Measurements from ENCODE around the gene SYT5. TPM values are rescaled to one million over a fixed set of nuclear protein-coding genes. Genes with fewer than 3 reads are reported as not detected.

The SYT5 gene
- total and polyA plus RNA-seq, 2 of the 13 experiments (the other 11 are each of a cell fraction or from before 2014, with no cell fraction given): not detected

DNA sequence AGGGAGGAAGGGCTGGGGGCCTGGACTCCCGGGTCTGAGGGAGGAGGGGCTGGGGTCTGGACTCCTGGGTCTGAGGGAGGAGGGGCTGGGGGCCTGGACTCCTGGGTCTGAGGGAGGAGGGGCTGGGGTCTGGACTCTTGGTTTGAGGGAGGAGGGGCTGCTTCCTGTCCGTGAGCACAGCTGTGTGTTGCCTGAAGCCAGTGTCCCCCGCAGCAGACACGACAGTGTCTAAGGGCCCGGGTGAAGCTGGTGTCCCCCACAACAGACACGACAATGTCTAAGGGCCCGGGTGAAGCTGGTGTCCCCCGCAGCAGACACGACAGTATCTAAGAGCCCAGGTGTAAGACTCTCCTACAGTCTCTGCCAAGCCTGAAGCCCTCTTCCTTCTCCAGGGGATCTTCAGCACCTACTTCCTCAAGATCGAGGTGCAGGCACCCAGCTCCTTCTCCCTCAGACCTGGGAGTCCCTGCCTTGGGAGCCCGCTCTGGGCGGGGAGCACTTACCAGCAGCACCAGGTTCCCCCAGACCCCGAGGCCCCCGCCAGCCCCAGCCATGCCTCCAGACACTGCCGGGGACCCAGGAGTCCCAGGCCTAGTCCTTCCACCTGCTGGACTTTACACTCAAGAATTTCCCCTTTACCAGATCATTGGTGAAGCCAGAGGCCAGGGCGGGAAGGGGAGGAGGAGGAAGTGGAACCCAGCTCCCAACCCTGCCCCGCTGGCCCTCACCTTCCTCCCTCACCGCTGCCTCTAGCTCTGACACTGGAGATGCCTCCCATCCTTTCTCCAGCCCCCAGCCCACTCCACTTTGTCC, 29.0 kb upstream of the SYT5 start, which contains the start of gene PTPRH (continued):
- TF ChIP-seq, protein P1, sequence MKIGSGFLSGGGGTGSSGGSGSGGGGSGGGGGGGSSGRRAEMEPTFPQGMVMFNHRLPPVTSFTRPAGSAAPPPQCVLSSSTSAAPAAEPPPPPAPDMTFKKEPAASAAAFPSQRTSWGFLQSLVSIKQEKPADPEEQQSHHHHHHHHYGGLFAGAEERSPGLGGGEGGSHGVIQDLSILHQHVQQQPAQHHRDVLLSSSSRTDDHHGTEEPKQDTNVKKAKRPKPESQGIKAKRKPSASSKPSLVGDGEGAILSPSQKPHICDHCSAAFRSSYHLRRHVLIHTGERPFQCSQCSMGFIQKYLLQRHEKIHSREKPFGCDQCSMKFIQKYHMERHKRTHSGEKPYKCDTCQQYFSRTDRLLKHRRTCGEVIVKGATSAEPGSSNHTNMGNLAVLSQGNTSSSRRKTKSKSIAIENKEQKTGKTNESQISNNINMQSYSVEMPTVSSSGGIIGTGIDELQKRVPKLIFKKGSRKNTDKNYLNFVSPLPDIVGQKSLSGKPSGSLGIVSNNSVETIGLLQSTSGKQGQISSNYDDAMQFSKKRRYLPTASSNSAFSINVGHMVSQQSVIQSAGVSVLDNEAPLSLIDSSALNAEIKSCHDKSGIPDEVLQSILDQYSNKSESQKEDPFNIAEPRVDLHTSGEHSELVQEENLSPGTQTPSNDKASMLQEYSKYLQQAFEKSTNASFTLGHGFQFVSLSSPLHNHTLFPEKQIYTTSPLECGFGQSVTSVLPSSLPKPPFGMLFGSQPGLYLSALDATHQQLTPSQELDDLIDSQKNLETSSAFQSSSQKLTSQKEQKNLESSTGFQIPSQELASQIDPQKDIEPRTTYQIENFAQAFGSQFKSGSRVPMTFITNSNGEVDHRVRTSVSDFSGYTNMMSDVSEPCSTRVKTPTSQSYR (CRISPR knock-in tag; IDR thresholded peaks at IDR 0.05; ENCODE audit: borderline replicate concordance): peak; percentile 26; the same call in 1 of the 2 replicates
- TF ChIP-seq, protein P2, sequence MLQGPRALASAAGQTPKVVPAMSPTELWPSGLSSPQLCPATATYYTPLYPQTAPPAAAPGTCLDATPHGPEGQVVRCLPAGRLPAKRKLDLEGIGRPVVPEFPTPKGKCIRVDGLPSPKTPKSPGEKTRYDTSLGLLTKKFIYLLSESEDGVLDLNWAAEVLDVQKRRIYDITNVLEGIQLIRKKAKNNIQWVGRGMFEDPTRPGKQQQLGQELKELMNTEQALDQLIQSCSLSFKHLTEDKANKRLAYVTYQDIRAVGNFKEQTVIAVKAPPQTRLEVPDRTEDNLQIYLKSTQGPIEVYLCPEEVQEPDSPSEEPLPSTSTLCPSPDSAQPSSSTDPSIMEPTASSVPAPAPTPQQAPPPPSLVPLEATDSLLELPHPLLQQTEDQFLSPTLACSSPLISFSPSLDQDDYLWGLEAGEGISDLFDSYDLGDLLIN (CRISPR knock-in tag; IDR thresholded peaks at IDR 0.05; ENCODE audit: borderline replicate concordance): no peak
- TF ChIP-seq MIXL1 (CRISPR knock-in tag; IDR thresholded peaks at IDR 0.05) (no peak), ZNF34 (CRISPR knock-in tag; IDR thresholded peaks at IDR 0.05; ENCODE audit: borderline replicate concordance) (no peak), ZNF749 (CRISPR knock-in tag; IDR thresholded peaks at IDR 0.05; ENCODE audit: borderline replicate concordance) (no peak), ZNF747 (CRISPR knock-in tag; IDR thresholded peaks at IDR 0.05; ENCODE audit: borderline replicate concordance) (no peak), KDM5A (IDR thresholded peaks at IDR 0.05; ENCODE audit: borderline replicate concordance, low read length) (no peak), ZNF543 (CRISPR knock-in tag; IDR thresholded peaks at IDR 0.05) (no peak), AKAP8 (CRISPR knock-in tag; IDR thresholded peaks at IDR 0.05) (no peak), ZEB1 (IDR thresholded peaks at IDR 0.05; ENCODE audit: insufficient replicate concordance, low read depth) (no peak), YEATS2 (CRISPR knock-in tag; IDR thresholded peaks at IDR 0.05; ENCODE audit: borderline replicate concordance) (no peak), FOXO1 (CRISPR knock-in tag; IDR thresholded peaks at IDR 0.05) (no peak), BHLHE40 (IDR thresholded peaks at IDR 0.05; ENCODE audit: low read length) (no peak), POLR2AphosphoS2 (IDR thresholded peaks at IDR 0.05; ENCODE audit: low read depth, low read length) (no peak), SNAI1 (CRISPR knock-in tag; IDR thresholded peaks at IDR 0.05; ENCODE audit: borderline replicate concordance) (no peak), SMARCC2 (IDR thresholded peaks at IDR 0.05) (no peak)
- TF ChIP-seq, protein P3, sequence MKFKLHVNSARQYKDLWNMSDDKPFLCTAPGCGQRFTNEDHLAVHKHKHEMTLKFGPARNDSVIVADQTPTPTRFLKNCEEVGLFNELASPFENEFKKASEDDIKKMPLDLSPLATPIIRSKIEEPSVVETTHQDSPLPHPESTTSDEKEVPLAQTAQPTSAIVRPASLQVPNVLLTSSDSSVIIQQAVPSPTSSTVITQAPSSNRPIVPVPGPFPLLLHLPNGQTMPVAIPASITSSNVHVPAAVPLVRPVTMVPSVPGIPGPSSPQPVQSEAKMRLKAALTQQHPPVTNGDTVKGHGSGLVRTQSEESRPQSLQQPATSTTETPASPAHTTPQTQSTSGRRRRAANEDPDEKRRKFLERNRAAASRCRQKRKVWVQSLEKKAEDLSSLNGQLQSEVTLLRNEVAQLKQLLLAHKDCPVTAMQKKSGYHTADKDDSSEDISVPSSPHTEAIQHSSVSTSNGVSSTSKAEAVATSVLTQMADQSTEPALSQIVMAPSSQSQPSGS (CRISPR knock-in tag; IDR thresholded peaks at IDR 0.05): no peak
- TF ChIP-seq, protein P4, sequence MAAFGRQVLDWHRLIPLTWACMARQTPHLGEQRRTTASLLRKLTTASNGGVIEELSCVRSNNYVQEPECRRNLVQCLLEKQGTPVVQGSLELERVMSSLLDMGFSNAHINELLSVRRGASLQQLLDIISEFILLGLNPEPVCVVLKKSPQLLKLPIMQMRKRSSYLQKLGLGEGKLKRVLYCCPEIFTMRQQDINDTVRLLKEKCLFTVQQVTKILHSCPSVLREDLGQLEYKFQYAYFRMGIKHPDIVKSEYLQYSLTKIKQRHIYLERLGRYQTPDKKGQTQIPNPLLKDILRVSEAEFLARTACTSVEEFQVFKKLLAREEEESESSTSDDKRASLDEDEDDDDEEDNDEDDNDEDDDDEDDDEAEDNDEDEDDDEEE (CRISPR knock-in tag; IDR thresholded peaks at IDR 0.05): no peak
